ENCODE measurements around the gene GPR183.

GPR183 gene

GRCh38 chr13:99310382-99311031 lies 3.3 kb upstream of the GPR183 start:
- no peak for DNase-seq

- no peak for DNase-seq
These were observed 1.4 kb upstream of the GPR183 start for GRCh38 chr13:99308471-99309087.

GRCh38 chr13:99307648-99308339 lies 595 bp upstream of the GPR183 start:
- DNase-seq: no peak

- no peak for DNase-seq
These were observed 1.6 kb downstream of the GPR183 start for GRCh38 chr13:99305566-99305965.

- DNase-seq: no peak
These were observed 2.0 kb downstream of the GPR183 start for GRCh38 chr13:99305158-99305557.

GRCh38 chr13:99304541-99304940 lies 2.7 kb downstream of the GPR183 start:
- DNase-seq: no peak

GRCh38 chr13:99303863-99304521 lies 3.2 kb downstream of the GPR183 start:
- DNase-seq: no peak

GRCh38 chr13:99302637-99303505 lies 4.3 kb downstream of the GPR183 start:
- no peak for DNase-seq

- no peak for DNase-seq
These were observed 5.1 kb downstream of the GPR183 start for GRCh38 chr13:99301913-99302636.

- DNase-seq: no peak
These were observed 6.0 kb downstream of the GPR183 start for GRCh38 chr13:99301056-99301838.

- no peak for DNase-seq
These were observed 7.3 kb downstream of the GPR183 start for GRCh38 chr13:99299920-99300341.

- no peak for DNase-seq
These were observed 7.8 kb downstream of the GPR183 start for GRCh38 chr13:99299256-99299919.

GRCh38 chr13:99298056-99298455 lies 9.1 kb downstream of the GPR183 start:
- DNase-seq: no peak

GRCh38 chr13:99297331-99297730 lies 9.9 kb downstream of the GPR183 start:
- no peak for DNase-seq

GRCh38 chr13:99296398-99296797 lies 10.8 kb downstream of the GPR183 start:
- DNase-seq: no peak

- no peak for DNase-seq
These were observed 11.5 kb downstream of the GPR183 start for GRCh38 chr13:99295488-99296252.

- no peak for DNase-seq
These were observed 12.2 kb downstream of the GPR183 start for GRCh38 chr13:99294958-99295357.

GRCh38 chr13:99294198-99294597 lies 13.0 kb downstream of the GPR183 start:
- no peak for DNase-seq

GRCh38 chr13:99293178-99293577 lies 14.0 kb downstream of the GPR183 start:
- no peak for DNase-seq

- DNase-seq: no peak
These were observed 16.3 kb downstream of the GPR183 start for GRCh38 chr13:99290894-99291293.

Data from left hindlimb (tissue), 1 donor.